H9 (cell line): ENCODE data around the gene ITGAX. TPM values are rescaled to one million over a fixed set of nuclear protein-coding genes. Genes with fewer than 3 reads are reported as not detected.

Experiments used
- DNase-seq: peaks from one replicate; pipeline ENCODE4 v3.0.0-alpha.2; 2017
- H2AFZ ChIP-seq: one replicate; pipeline ENCODE4 v1.6.1; 2013; ENCODE audit warnings: mild to moderate bottlenecking, low read length, control low read depth, moderate library complexity
- H2AK5ac ChIP-seq: 2 replicates; pipeline ENCODE4 v1.6.1; 2013; ENCODE audit warnings: low read length, control low read depth, mixed read lengths; ENCODE audit not compliant: insufficient read length
- H2BK120ac ChIP-seq: one replicate; pipeline ENCODE4 v1.6.1; 2013; ENCODE audit warnings: low read depth, mild to moderate bottlenecking, low read length, control low read depth, inconsistent platforms; ENCODE audit not compliant: poor library complexity, severe bottlenecking
- H2BK12ac ChIP-seq: 2 replicates; pipeline ENCODE4 v1.6.1; 2013; ENCODE audit warnings: low read length, control low read depth, mixed read lengths, low read depth; ENCODE audit not compliant: insufficient read length
- H2BK15ac ChIP-seq: 2 replicates; pipeline ENCODE4 v1.6.1; 2013; ENCODE audit warnings: low read depth, low read length, control low read depth
- H2BK20ac ChIP-seq: one replicate; pipeline ENCODE4 v1.6.1; 2013; ENCODE audit warnings: low read depth, mild to moderate bottlenecking, low read length, control low read depth, inconsistent platforms; ENCODE audit not compliant: poor library complexity, severe bottlenecking
- H2BK5ac ChIP-seq: 2 replicates; pipeline ENCODE4 v1.6.1; 2013; ENCODE audit warnings: low read length, control low read depth, mixed read lengths; ENCODE audit not compliant: insufficient read length
- H3K14ac ChIP-seq: 2 replicates; pipeline ENCODE4 v1.6.1; 2013; ENCODE audit warnings: low read length, control low read depth; ENCODE audit not compliant: insufficient read depth
- H3K18ac ChIP-seq: 2 replicates; pipeline ENCODE4 v1.6.1; 2013; ENCODE audit warnings: low read depth, mild to moderate bottlenecking, mixed read lengths, low read length, control low read depth; ENCODE audit not compliant: insufficient read length
- H3K23ac ChIP-seq: 2 replicates; pipeline ENCODE4 v1.6.1; 2013; ENCODE audit warnings: low read length, control low read depth, mixed read lengths, low read depth; ENCODE audit not compliant: insufficient read length
- H3K23me2 ChIP-seq: 2 replicates; pipeline ENCODE4 v1.6.1; 2013; ENCODE audit warnings: low read depth, mild to moderate bottlenecking, mixed read lengths, low read length, control low read depth; ENCODE audit not compliant: insufficient read length, poor library complexity, severe bottlenecking
- H3K27ac ChIP-seq: 2 replicates; pipeline ENCODE4 v1.5.1; 2013; ENCODE audit warnings: low read length, control low read depth, mixed read lengths, low read depth; ENCODE audit not compliant: insufficient read length
- H3K27me3 ChIP-seq: 2 replicates; pipeline ENCODE4 v1.6.1; 2013; ENCODE audit warnings: low read length, control low read depth, inconsistent platforms; ENCODE audit not compliant: insufficient read depth
- H3K4ac ChIP-seq: 2 replicates; pipeline ENCODE4 v1.6.1; 2013; ENCODE audit warnings: low read depth, mild to moderate bottlenecking, control low read depth, inconsistent platforms, low read length, moderate library complexity
- H3K4me1 ChIP-seq: 2 replicates; pipeline ENCODE4 v1.6.1; 2013; ENCODE audit warnings: low read length, control low read depth, inconsistent platforms; ENCODE audit not compliant: insufficient read depth
- H3K4me2 ChIP-seq: 2 replicates; pipeline ENCODE4 v1.6.1; 2013; ENCODE audit warnings: low read length, control low read depth, mixed read lengths; ENCODE audit not compliant: insufficient read length, insufficient read depth
- H3K56ac ChIP-seq: 2 replicates; pipeline ENCODE4 v1.6.1; 2013; ENCODE audit warnings: low read depth, mild to moderate bottlenecking, mixed read lengths, low read length, control low read depth; ENCODE audit not compliant: insufficient read length
- H3K79me1 ChIP-seq: 2 replicates; pipeline ENCODE4 v1.6.1; 2013; ENCODE audit warnings: low read depth, mild to moderate bottlenecking, moderate library complexity, low read length, control low read depth, inconsistent platforms; ENCODE audit not compliant: insufficient read depth, poor library complexity, severe bottlenecking
- H3K79me2 ChIP-seq: 2 replicates; pipeline ENCODE4 v1.6.1; 2013; ENCODE audit warnings: low read length, control low read depth, inconsistent platforms; ENCODE audit not compliant: insufficient read depth
- H3K9ac ChIP-seq: 2 replicates; pipeline ENCODE4 v1.6.1; 2013; ENCODE audit warnings: low read length, control low read depth, mixed read lengths; ENCODE audit not compliant: insufficient read length; ENCODE audit errors: extremely low read depth
- H3K9me3 ChIP-seq: one replicate; pipeline ENCODE4 v1.6.1; 2013; ENCODE audit warnings: low read depth, low read length, inconsistent platforms; ENCODE audit not compliant: control insufficient read depth
- H3T11ph ChIP-seq: one replicate; pipeline ENCODE4 v1.6.1; 2013; ENCODE audit warnings: mild to moderate bottlenecking, low read length, control low read depth, inconsistent platforms
- H4K20me1 ChIP-seq: one replicate; pipeline ENCODE4 v1.6.1; 2013; ENCODE audit not compliant: control insufficient read depth, insufficient read length, insufficient read depth
- H4K5ac ChIP-seq: 2 replicates; pipeline ENCODE4 v1.6.1; 2013; ENCODE audit warnings: low read depth, mild to moderate bottlenecking, mixed read lengths, low read length, control low read depth; ENCODE audit not compliant: insufficient read length
- H4K8ac ChIP-seq: replicated peaks from 2 replicates; pipeline ENCODE4 v1.6.1; 2013; ENCODE audit warnings: low read length, control low read depth, mixed read lengths, low read depth; ENCODE audit not compliant: insufficient read length
- H4K91ac ChIP-seq: 2 replicates; pipeline ENCODE4 v1.6.1; 2013; ENCODE audit warnings: low read depth, mild to moderate bottlenecking, moderate library complexity, mixed read lengths, low read length, control low read depth; ENCODE audit not compliant: insufficient read length
- H3K27ac Mint-ChIP-seq, 3 experiments: 2 replicates in 2 of 3; 3 replicates in 1 of 3; pipeline ENCODE4 v1.8.0; 2020 to 2021; ENCODE audit warnings: mixed read lengths in 3 of 3, mild to moderate bottlenecking in 1 of 3, moderate library complexity in 1 of 3
- H3K27me3 Mint-ChIP-seq: 2 replicates; pipeline ENCODE4 v1.8.0; 2021; ENCODE audit warnings: low read depth, mild to moderate bottlenecking, moderate library complexity, mixed read lengths
- H3K36me3 Mint-ChIP-seq, 3 experiments: 2 replicates in 2 of 3; 3 replicates in 1 of 3; pipeline ENCODE4 v1.8.0; 2020 to 2021; ENCODE audit warnings: low read depth in 3 of 3, mixed read lengths in 3 of 3; ENCODE audit not compliant: insufficient read depth in 1 of 3
- H3K4me1 Mint-ChIP-seq, 2 experiments: 2 replicates each; pipeline ENCODE4 v1.8.0; 2020; ENCODE audit warnings: mixed read lengths in 2 of 2
- H3K4me3 Mint-ChIP-seq, 2 experiments: 2 replicates in 1 of 2; 3 replicates in 1 of 2; pipeline ENCODE4 v1.8.0; 2020 to 2021; ENCODE audit warnings: mild to moderate bottlenecking in 2 of 2, mixed read lengths in 2 of 2, moderate library complexity in 1 of 2
- H3K9me3 Mint-ChIP-seq, 2 experiments: 2 replicates in 1 of 2; 3 replicates in 1 of 2; pipeline ENCODE4 v1.8.0; 2020; ENCODE audit warnings: mild to moderate bottlenecking in 2 of 2, mixed read lengths in 2 of 2, moderate library complexity in 1 of 2
- WGBS: extraction: QIAGEN DNeasy Blood & Tissue Kit; methylation state at CpG from one replicate; pipeline ENCODE4 v1.1.7; 2013; ENCODE audit warnings: missing lambda C conversion rate, low lambda C conversion rate, mixed read lengths; ENCODE audit not compliant: insufficient read length; ENCODE audit errors: extremely low coverage; 5-methylcytosine and 5-hydroxymethylcytosine counted together
- total RNA-seq: library from RNA; stranded (reverse); gene quantifications from 2 replicates; pipeline ENCODE4 v1.2.1, GENCODE V29; 2021
- TF ChIP-seq, protein P1 (sequence below): fragments of 200-600 bp; sonication (generic); conservative IDR thresholded peaks from 3 replicates; pipeline ENCODE4 v1.8.0; 2021; ENCODE audit warnings: antibody characterized with exemption, mild to moderate bottlenecking

Gene ITGAX
- total RNA-seq, 1 experiment from 2014 or later: 0.28 TPM

DNA sequence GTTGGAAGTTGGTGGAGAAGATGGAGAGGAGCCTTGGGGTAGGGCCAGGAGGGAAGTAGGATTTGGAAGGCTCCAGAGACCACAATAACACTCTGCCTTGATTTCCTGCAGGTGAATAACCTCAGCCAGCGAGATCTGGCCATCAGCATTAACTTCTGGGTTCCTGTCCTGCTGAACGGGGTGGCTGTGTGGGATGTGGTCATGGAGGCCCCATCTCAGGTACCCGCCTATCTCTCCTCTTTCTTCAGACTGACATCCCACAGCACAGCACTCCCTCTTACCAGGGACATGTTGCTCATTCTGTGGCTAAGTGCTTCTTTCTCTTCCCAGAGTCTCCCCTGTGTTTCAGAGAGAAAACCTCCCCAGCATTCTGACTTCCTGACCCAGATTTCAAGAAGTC is 68.3 kb downstream of the ITGAX start:
- Histone ChIP-seq H3K9ac (no peak overlapping the region), H2BK12ac (no peak overlapping the region), H2AK5ac (no peak overlapping the region), H3K4ac (no peak overlapping the region), H4K20me1 (no peaks in the 10 kb centered on the region), H3K79me1 (no peaks in the 10 kb centered on the region), H2BK120ac (no peak overlapping the region), H2AFZ (no peak overlapping the region), H4K5ac (no peak overlapping the region), H3K27ac (no peak overlapping the region), H4K8ac (no peak overlapping the region), H3K4me1 (no peaks in the 10 kb centered on the region), H3K56ac (no peak overlapping the region), H3K14ac (no peak overlapping the region), H2BK5ac (no peak overlapping the region), H3K18ac (no peak overlapping the region), H2BK20ac (no peak overlapping the region), H3K27me3 (peaks cover 8% of the 10 kb centered on the region; the same call in 1 of the 2 replicates), H3K4me2 (no peak overlapping the region), H3T11ph (no peak overlapping the region), H3K23ac (no peak overlapping the region), H4K91ac (no peak overlapping the region), H3K79me2 (no peaks in the 10 kb centered on the region), H3K23me2 (no peaks in the 10 kb centered on the region), H3K9me3 (no peaks in the 10 kb centered on the region), H2BK15ac (no peak overlapping the region)
- DNase-seq: no peak
- TF ChIP-seq, protein P1, sequence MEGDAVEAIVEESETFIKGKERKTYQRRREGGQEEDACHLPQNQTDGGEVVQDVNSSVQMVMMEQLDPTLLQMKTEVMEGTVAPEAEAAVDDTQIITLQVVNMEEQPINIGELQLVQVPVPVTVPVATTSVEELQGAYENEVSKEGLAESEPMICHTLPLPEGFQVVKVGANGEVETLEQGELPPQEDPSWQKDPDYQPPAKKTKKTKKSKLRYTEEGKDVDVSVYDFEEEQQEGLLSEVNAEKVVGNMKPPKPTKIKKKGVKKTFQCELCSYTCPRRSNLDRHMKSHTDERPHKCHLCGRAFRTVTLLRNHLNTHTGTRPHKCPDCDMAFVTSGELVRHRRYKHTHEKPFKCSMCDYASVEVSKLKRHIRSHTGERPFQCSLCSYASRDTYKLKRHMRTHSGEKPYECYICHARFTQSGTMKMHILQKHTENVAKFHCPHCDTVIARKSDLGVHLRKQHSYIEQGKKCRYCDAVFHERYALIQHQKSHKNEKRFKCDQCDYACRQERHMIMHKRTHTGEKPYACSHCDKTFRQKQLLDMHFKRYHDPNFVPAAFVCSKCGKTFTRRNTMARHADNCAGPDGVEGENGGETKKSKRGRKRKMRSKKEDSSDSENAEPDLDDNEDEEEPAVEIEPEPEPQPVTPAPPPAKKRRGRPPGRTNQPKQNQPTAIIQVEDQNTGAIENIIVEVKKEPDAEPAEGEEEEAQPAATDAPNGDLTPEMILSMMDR: no peak
- H3K9me3 Mint-ChIP-seq: no peaks in the 10 kb centered on the region; a peak in 3 of 5 replicates
- no peak overlapping the region for H3K27ac Mint-ChIP-seq
- H3K4me1 Mint-ChIP-seq: no peaks in the 10 kb centered on the region
- H3K4me3 Mint-ChIP-seq: no peak overlapping the region
- peaks cover 18% of the 10 kb centered on the region for H3K27me3 Mint-ChIP-seq
- WGBS: no CpG with 5 or more reads among the region's 3 CpGs
- no peaks in the 10 kb centered on the region for H3K36me3 Mint-ChIP-seq
